HepG2 (cell line): ENCODE measurements around the gene SMIM41. TPM values are rescaled to one million over a fixed set of nuclear protein-coding genes. Genes with fewer than 3 reads are reported as not detected.

Experiments used
- CHCHD3 ChIP-seq: sonication (generic); formaldehyde crosslinking; IDR thresholded peaks from 2 replicates; pipeline ENCODE4 v1.8.0; 2022; ENCODE audit warnings: mild to moderate bottlenecking, missing genetic modification reagents, moderate library complexity
- ETV6 ChIP-seq: sonication (generic); formaldehyde crosslinking; conservative IDR thresholded peaks from 2 replicates; pipeline ENCODE4 v1.4.0; 2020; ENCODE audit warnings: missing genetic modification reagents
- GTF2F1 ChIP-seq: fragments of 150-350 bp; IDR thresholded peaks from 2 replicates; pipeline ENCODE4 v1.6.1; 2014; ENCODE audit warnings: low read length
- NFKBIZ ChIP-seq: IDR thresholded peaks from 2 replicates; pipeline ENCODE4 v1.6.1; 2018; ENCODE audit warnings: missing genetic modification reagents, missing compliant biosample characterization
- PRDM10 ChIP-seq: sonication (generic); formaldehyde crosslinking; IDR thresholded peaks from 2 replicates; pipeline ENCODE4 v1.4.0; 2020; ENCODE audit warnings: low read depth, missing genetic modification reagents
- polyA plus RNA-seq, 8 experiments: library from polyadenylated mRNA; depleted of rRNA in 3 of 8; stranded (reverse) in 7 of 8; unstranded in 1 of 8; fragments of >200 nt; fragmentation: Illumina TruSeq in 4 of 8; extraction: Trizol in 4 of 8; gene quantifications; 2 replicates each; pipeline versions ENCODE4 v1.2.1 to v1.2.3, GENCODE V29; 2011 to 2016; ENCODE audit warnings: low read depth in 4 of 8, missing spikeins in 1 of 8, mixed read lengths in 1 of 8; ENCODE audit not compliant: insufficient read depth in 1 of 8
- total RNA-seq, 5 experiments: library from RNA; depleted of rRNA; stranded (reverse); fragments of >200 nt; fragmentation: Illumina TruSeq; extraction: Trizol; gene quantifications; 2 replicates each; pipeline ENCODE4 v1.2.3, GENCODE V29; 2016; ENCODE audit warnings: low read depth in 1 of 5
- TF ChIP-seq, protein P1 (sequence below): sonication (generic); formaldehyde crosslinking; conservative IDR thresholded peaks from 2 replicates; pipeline ENCODE4 v1.4.0; 2020; ENCODE audit warnings: mild to moderate bottlenecking, missing genetic modification reagents, moderate library complexity

Gene SMIM41
- total and polyA plus RNA-seq, 2 of the 13 experiments (the other 11 are each of a cell fraction or from before 2014, with no cell fraction given): not detected

- TF ChIP-seq, protein P1, sequence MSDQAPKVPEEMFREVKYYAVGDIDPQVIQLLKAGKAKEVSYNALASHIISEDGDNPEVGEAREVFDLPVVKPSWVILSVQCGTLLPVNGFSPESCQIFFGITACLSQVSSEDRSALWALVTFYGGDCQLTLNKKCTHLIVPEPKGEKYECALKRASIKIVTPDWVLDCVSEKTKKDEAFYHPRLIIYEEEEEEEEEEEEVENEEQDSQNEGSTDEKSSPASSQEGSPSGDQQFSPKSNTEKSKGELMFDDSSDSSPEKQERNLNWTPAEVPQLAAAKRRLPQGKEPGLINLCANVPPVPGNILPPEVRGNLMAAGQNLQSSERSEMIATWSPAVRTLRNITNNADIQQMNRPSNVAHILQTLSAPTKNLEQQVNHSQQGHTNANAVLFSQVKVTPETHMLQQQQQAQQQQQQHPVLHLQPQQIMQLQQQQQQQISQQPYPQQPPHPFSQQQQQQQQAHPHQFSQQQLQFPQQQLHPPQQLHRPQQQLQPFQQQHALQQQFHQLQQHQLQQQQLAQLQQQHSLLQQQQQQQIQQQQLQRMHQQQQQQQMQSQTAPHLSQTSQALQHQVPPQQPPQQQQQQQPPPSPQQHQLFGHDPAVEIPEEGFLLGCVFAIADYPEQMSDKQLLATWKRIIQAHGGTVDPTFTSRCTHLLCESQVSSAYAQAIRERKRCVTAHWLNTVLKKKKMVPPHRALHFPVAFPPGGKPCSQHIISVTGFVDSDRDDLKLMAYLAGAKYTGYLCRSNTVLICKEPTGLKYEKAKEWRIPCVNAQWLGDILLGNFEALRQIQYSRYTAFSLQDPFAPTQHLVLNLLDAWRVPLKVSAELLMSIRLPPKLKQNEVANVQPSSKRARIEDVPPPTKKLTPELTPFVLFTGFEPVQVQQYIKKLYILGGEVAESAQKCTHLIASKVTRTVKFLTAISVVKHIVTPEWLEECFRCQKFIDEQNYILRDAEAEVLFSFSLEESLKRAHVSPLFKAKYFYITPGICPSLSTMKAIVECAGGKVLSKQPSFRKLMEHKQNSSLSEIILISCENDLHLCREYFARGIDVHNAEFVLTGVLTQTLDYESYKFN (CRISPR knock-in tag): no peak
- TF ChIP-seq GTF2F1: no peak
- TF ChIP-seq NFKBIZ (CRISPR knock-in tag): no peak
- no peak for TF ChIP-seq PRDM10 (CRISPR knock-in tag)
- no peak for TF ChIP-seq ETV6 (CRISPR knock-in tag)
- TF ChIP-seq CHCHD3 (CRISPR knock-in tag): no peak
These were observed 11.6 kb downstream of the SMIM41 start (continued) for GRCh38 chr12:52091061-52091460.
